HG03066 (cell line): ENCODE data around the gene CCNB2.
"Not testable (repeated sequence)": the region's sequence is repeated elsewhere in the genome, so short reads cannot be mapped to it uniquely, and the experiment has no call there.

Experiments used
- ATAC-seq: cut with Tn5 transposase; IDR thresholded peaks from one replicate; pipeline ENCODE4 v1.9.1; 2021; ENCODE audit warnings: low read depth; ENCODE audit not compliant: unreplicated experiment

The CCNB2 gene

GRCh38 chr15:59131969-59132562, 27.1 kb downstream of the CCNB2 start:
- no peak for ATAC-seq

- no peak for ATAC-seq
Observed at GRCh38 chr15:59133929-59134427, 29.0 kb downstream of the CCNB2 start.

- ATAC-seq = no peak
Observed at GRCh38 chr15:59137566-59137965, 32.6 kb downstream of the CCNB2 start.

GRCh38 chr15:59138243-59138642, 33.3 kb downstream of the CCNB2 start:
- ATAC-seq = no peak

GRCh38 chr15:59140422-59141226, 35.7 kb downstream of the CCNB2 start:
- ATAC-seq = no peak

- ATAC-seq = no peak
Observed at GRCh38 chr15:59143281-59143680, 38.3 kb downstream of the CCNB2 start.

- ATAC-seq = not testable (repeated sequence)
Observed at GRCh38 chr15:59144594-59144993, 39.6 kb downstream of the CCNB2 start.

- no peak for ATAC-seq
Observed at GRCh38 chr15:59147666-59148065, 42.7 kb downstream of the CCNB2 start.

GRCh38 chr15:59148153-59148833, 43.3 kb downstream of the CCNB2 start:
- ATAC-seq = no peak

- ATAC-seq = no peak
Observed at GRCh38 chr15:59150185-59150584, 45.2 kb downstream of the CCNB2 start.

- no peak for ATAC-seq
Observed at GRCh38 chr15:59152694-59153450, 47.9 kb downstream of the CCNB2 start.

GRCh38 chr15:59153466-59153865, 48.5 kb downstream of the CCNB2 start:
- no peak for ATAC-seq

- ATAC-seq = no peak
Observed at GRCh38 chr15:59154243-59154642, 49.3 kb downstream of the CCNB2 start.

- no peak for ATAC-seq
Observed at GRCh38 chr15:59155431-59155830, 50.5 kb downstream of the CCNB2 start.

GRCh38 chr15:59157396-59157795, 52.5 kb downstream of the CCNB2 start:
- ATAC-seq = no peak

- ATAC-seq = no peak
Observed at GRCh38 chr15:59157840-59158700, 53.1 kb downstream of the CCNB2 start.

- no peak for ATAC-seq
Observed at GRCh38 chr15:59158701-59159034, 53.7 kb downstream of the CCNB2 start.

- no peak for ATAC-seq
Observed at GRCh38 chr15:59159210-59159609, 54.3 kb downstream of the CCNB2 start.

- no peak for ATAC-seq
Observed at GRCh38 chr15:59160880-59161593, 56.1 kb downstream of the CCNB2 start.
